Urinary bladder (tissue), 4 donors: ENCODE measurements around the gene OTOG. TPM values are rescaled to one million over a fixed set of nuclear protein-coding genes. Genes with fewer than 3 reads are reported as not detected.
"Not testable (repeated sequence)": the region's sequence is repeated elsewhere in the genome, so short reads cannot be mapped to it uniquely, and the experiment has no call there.

Source experiments
- DNase-seq: peaks from one replicate; pipeline ENCODE4 v3.0.0-alpha.2; 2015; ENCODE audit errors: extremely low spot score
- H3K27ac ChIP-seq: one replicate; pipeline ENCODE4 v1.5.1; 2013; ENCODE audit warnings: low read depth, mild to moderate bottlenecking, moderate library complexity
- H3K36me3 ChIP-seq: one replicate; pipeline ENCODE4 v1.6.1; 2013; ENCODE audit warnings: mild to moderate bottlenecking, moderate library complexity; ENCODE audit not compliant: insufficient read depth
- H3K4me1 ChIP-seq: one replicate; pipeline ENCODE4 v1.6.1; 2013; ENCODE audit warnings: mild to moderate bottlenecking, moderate library complexity; ENCODE audit not compliant: insufficient read depth
- H3K4me3 ChIP-seq: one replicate; pipeline ENCODE4 v1.5.1; 2013; ENCODE audit warnings: low read depth, low read length
- WGBS: extraction: QIAGEN DNeasy Blood & Tissue Kit; methylation state at CpG from one replicate; pipeline ENCODE4 v1.1.7; 2013; 5-methylcytosine and 5-hydroxymethylcytosine counted together
- polyA plus RNA-seq: library from polyadenylated mRNA; stranded (reverse); fragments of 200-250 nt; gene quantifications from one replicate; pipeline ENCODE4 v1.2.3, GENCODE V29; 2013
- total RNA-seq: library from RNA; depleted of rRNA; stranded (reverse); fragments of >200 nt; gene quantifications from one replicate; pipeline ENCODE4 v1.2.3, GENCODE V29; 2014
- donor health status: healthy with polysubstance abuse.
- donor health status: healthy.

Gene OTOG
- total and polyA plus RNA-seq, 2 donors: 0.05 TPM; not detected in 1

GRCh38 chr11:17622711-17623110 is 75.7 kb downstream of the OTOG start:
- not testable (repeated sequence) for H3K36me3 ChIP-seq, H3K4me1 ChIP-seq, H3K4me3 ChIP-seq, H3K27ac ChIP-seq, DNase-seq
- WGBS: 88% methylated on average over 4 of the region's 4 CpGs

DNA sequence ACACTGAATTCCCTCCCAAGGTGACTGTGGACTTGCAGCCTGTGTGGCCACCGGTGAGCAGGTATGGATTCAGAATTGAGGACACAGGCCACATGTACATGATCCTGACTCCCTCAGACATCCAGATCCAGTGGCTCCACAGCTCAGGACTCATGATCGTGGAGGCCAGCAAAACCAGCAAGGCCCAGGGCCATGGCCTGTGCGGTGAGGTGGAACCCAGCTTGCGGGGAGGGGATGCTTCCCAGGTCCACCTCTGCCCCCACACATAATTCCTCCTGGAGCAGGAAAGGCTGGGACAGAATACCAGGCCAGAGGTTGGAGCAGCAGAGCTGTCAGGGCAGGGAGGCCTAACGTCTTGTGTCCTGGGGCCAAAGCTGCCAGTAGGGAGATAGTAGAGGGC is 82.1 kb downstream of the OTOG start:
- Histone ChIP-seq H3K27ac (no peak overlapping the region), H3K36me3 (no peaks in the 10 kb centered on the region), H3K4me1 (no peaks in the 10 kb centered on the region), H3K4me3 (no peak overlapping the region)
- 72% methylated on average over 5 of the region's 5 CpGs for WGBS
- no peak for DNase-seq

DNA sequence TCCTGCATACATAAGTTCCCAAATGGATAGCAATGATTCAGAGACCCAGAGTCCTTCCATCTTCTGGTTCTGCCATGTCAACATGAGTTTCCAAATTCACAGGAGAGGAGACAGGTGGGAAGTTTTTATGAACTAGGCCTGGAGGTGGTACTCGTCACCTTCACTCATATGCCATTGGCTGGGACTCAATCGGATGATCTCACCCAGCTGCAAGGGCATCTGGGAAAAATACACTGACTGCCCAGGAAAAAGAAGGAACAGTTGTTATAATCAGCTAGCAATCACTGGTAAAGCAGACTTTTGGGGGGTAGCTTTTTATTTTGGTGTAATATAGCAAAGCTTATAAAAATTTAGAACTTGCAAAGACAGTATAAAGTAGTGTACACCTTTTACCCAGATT is 83.9 kb downstream of the OTOG start:
- Histone ChIP-seq H3K4me1 (no peaks in the 10 kb centered on the region), H3K4me3 (no peak overlapping the region), H3K36me3 (no peaks in the 10 kb centered on the region), H3K27ac (no peak overlapping the region)
- no peak for DNase-seq
- WGBS: 68% methylated on average over 2 of the region's 2 CpGs

GRCh38 chr11:17631702-17632365 is 84.8 kb downstream of the OTOG start:
- no peak for DNase-seq
- no peaks in the 10 kb centered on the region for H3K4me1 ChIP-seq
- WGBS: 91% methylated on average over 19 of the region's 19 CpGs

DNA sequence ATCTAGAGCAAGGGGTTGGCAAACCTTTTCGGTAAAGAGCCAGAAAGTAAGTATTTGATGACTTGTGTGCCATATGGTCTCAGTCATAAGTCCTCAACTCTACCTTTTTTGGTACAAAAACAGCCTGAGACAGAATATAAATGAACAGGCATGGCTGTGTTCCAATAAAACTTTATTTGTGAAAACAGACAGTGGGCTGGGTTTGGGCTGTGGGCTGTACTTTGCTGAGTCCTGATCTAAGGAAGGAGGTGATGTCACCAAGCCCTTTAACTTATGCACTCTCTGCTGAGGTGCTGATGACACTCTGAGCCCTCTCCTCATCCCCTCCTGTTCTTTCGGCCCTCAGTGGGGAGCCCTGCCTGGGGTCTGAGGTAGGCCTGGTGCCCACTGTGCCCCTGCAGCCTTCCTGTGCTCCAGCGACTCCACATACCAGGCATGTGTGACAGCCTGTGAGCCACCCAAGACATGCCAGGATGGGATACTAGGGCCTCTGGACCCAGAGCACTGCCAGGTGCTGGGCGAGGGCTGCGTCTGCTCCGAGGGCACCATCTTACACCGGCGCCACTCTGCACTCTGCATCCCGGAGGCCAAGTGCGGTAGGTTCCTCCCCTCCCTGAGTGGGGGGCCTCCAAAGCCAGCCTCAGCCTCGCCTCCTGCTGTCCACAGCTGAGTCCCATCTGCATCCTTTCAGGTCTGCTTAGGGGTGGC is 86.4 kb downstream of the OTOG start:
- no peak overlapping the region for H3K27ac ChIP-seq
- no peaks in the 10 kb centered on the region for H3K4me1 ChIP-seq
- 88% methylated on average over 11 of the region's 11 CpGs for WGBS
- DNase-seq: no peak
- H3K4me3 ChIP-seq: no peak overlapping the region
- H3K36me3 ChIP-seq: no peaks in the 10 kb centered on the region

More at GRCh38 chr11:17631702-17632365, 84.8 kb downstream of the OTOG start:
- H3K4me3 ChIP-seq: no peak overlapping the region
- no peaks in the 10 kb centered on the region for H3K36me3 ChIP-seq
- H3K27ac ChIP-seq: no peak overlapping the region

DNA sequence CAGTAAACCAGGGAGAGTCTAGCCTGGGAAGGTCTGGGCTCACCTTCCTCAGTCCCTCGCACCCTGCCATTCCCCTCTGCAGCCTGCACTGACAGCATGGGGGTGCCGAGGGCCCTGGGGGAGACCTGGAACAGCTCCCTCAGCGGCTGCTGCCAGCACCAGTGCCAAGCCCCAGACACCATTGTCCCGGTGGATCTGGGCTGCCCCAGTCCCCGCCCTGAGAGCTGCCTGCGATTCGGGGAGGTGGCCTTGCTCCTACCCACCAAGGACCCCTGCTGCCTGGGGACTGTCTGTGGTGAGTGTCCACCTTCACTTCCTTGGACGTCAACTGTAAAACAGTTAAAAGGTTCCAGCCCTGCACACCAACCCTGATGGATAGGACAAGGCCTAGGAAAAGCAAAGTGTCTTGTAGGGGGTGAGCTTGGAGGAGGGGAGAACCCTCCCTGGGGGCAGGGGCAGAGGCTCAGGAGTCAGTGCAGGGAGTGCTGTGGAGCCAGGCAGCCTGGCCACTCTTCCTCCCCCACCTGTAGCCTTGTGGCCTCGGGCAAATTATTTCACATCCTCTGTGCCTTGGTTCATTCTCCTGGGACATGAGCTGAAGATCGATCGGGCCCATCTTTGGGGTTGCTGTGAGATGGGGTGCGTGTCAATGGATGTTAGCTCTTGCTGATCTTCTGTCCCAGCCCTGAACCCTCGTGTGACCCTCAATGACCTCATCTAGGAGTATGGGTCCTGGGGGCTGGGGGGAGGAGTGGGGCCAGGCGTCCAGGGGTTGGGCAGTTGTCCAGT is 87.1 kb downstream of the OTOG start:
- H3K4me1 ChIP-seq: no peaks in the 10 kb centered on the region
- no peaks in the 10 kb centered on the region for H3K36me3 ChIP-seq
- 74% methylated on average over 14 of the region's 14 CpGs for WGBS
- no peak for DNase-seq
- H3K4me3 ChIP-seq: no peak overlapping the region
- no peak overlapping the region for H3K27ac ChIP-seq

DNA sequence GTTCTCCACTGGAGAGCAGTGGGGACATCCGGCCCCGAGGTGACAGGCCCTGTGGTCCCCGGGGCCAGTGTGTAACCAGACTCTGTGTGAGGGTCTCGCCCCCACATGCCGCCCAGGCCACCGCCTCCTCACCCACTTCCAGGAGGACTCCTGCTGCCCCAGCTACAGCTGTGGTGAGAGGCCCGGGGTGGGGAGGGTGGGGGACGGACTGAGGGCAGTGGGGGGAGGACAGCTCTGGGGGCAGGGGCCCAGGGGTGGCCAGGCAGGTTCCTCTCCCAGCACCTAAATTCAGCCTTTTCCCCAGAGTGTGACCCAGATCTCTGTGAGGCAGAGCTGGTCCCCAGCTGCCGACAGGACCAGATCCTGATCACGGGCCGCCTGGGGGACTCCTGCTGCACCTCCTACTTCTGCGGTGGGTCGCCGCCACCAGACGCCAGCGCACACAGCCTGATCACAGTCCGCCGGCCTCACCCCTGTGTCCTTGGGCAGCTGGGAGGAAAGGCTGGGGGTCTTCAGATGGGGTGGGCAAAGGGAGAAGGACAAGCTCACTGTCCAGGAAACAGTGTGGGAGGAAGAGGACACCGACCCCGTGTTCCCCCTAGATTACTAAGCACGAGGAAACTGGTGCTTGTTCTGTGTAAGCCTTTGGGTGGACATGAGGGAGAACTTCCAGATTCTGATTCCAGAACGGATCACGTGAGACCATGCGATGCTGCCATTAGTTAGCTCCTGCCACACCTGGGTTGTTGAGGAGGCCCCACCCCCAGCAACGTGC is 87.9 kb downstream of the OTOG start:
- no peaks in the 10 kb centered on the region for H3K36me3 ChIP-seq
- DNase-seq: no peak
- 77% methylated on average over 25 of the region's 25 CpGs for WGBS
- H3K4me3 ChIP-seq: no peak overlapping the region
- H3K4me1 ChIP-seq: no peaks in the 10 kb centered on the region
- H3K27ac ChIP-seq: no peak overlapping the region

DNA sequence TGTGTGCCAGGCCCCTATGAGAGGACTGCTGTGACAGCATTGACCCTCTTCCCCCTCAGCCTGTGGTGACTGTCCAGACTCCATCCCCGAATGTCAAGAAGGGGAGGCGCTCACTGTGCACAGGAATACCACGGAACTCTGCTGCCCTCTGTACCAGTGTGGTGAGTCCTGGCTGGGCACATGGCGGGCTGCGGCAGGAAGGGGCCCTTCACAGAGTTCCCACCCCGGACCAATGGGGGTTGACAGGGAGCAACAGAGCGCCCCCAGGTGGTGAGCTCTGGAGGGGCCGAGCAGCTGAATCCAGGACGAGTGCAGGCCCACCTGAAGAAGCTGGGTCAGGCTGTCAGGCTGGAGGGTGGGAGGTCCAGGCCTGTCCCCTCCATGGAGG is 88.5 kb downstream of the OTOG start:
- 80% methylated on average over 9 of the region's 9 CpGs for WGBS
- no peak for DNase-seq

GRCh38 chr11:17636721-17637120 is 89.7 kb downstream of the OTOG start:
- Histone ChIP-seq H3K4me3 (no peak overlapping the region), H3K4me1 (no peaks in the 10 kb centered on the region), H3K36me3 (no peaks in the 10 kb centered on the region), H3K27ac (no peak overlapping the region)
- WGBS: 81% methylated on average over 5 of the region's 5 CpGs
- DNase-seq: no peak

More for the DNA sequence above, 88.5 kb downstream of the OTOG start:
- Histone ChIP-seq H3K27ac (no peak overlapping the region), H3K4me3 (no peak overlapping the region), H3K36me3 (no peaks in the 10 kb centered on the region), H3K4me1 (no peaks in the 10 kb centered on the region)

GRCh38 chr11:17637901-17638300 is 90.8 kb downstream of the OTOG start:
- Histone ChIP-seq H3K4me1 (no peaks in the 10 kb centered on the region), H3K27ac (no peak overlapping the region), H3K4me3 (no peak overlapping the region), H3K36me3 (no peaks in the 10 kb centered on the region)
- DNase-seq: no peak
- 73% methylated on average over 4 of the region's 4 CpGs for WGBS

DNA sequence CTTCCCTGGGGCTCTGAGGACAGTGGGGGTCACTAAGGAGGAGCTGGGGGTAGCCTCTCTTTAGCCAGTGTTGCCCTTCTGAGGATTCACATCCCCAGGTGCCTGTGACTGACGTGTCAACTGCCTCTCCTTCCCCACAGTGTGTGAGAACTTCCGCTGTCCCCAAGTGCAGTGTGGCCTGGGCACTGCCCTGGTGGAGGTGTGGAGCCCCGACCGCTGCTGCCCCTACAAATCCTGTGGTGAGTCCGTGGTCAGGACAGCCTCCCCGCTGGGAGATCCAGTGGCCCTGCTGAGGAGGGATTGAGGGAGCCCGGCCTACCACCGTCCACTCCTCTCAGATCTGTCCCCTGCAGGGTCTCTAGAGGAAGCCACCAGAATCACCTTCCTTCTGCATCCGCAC is 91.3 kb downstream of the OTOG start:
- 85% methylated on average over 9 of the region's 9 CpGs for WGBS

GRCh38 chr11:17639091-17639490 is 92.0 kb downstream of the OTOG start:
- H3K4me1 ChIP-seq: no peaks in the 10 kb centered on the region
- no peak for DNase-seq
- H3K36me3 ChIP-seq: no peaks in the 10 kb centered on the region
- no peak overlapping the region for H3K4me3 ChIP-seq
- 88% methylated on average over 4 of the region's 4 CpGs for WGBS
- no peak overlapping the region for H3K27ac ChIP-seq

More for the DNA sequence above, 91.3 kb downstream of the OTOG start:
- H3K27ac ChIP-seq: no peak overlapping the region
- no peaks in the 10 kb centered on the region for H3K36me3 ChIP-seq
- no peak for DNase-seq
- no peaks in the 10 kb centered on the region for H3K4me1 ChIP-seq
- H3K4me3 ChIP-seq: no peak overlapping the region

DNA sequence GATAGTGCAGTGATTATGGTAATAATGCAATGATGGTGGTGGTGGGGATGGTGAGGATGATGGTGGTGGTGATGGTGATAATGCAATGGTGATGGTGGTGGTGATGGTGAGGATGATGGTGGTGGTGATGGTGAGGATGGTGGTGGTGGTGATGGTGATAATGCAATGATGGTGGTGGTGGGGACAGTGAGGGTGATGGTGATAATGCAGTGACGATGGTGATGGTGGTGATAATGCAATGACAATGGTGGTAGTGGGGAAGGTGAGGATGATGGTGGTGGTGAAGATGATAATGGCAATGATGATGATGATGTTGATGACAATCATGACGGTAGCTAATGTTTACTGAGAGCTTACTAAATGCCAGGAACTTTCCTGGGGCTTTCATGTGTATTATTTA is 92.7 kb downstream of the OTOG start:
- Histone ChIP-seq H3K36me3 (no peaks in the 10 kb centered on the region), H3K4me1 (no peaks in the 10 kb centered on the region), H3K27ac (no peak overlapping the region), H3K4me3 (no peak overlapping the region)
- DNase-seq: no peak
- WGBS: 85% methylated on average over 2 of the region's 2 CpGs
